Endothelial cell of umbilical vein (primary cell): ENCODE measurements around the gene DGCR2.

ENCODE experiments used
- FOS ChIP-seq: IDR thresholded peaks from 2 replicates; pipeline ENCODE4 v1.6.1; 2011; ENCODE audit warnings: mild to moderate bottlenecking, low read length, moderate library complexity, borderline replicate concordance; ENCODE audit not compliant: insufficient read depth
- POLR2A ChIP-seq: IDR thresholded peaks from 2 replicates; pipeline ENCODE4 v1.6.1; 2012; ENCODE audit warnings: low read depth, mild to moderate bottlenecking, control low read depth, low read length
- TF ChIP-seq, protein P1 (sequence below): IDR thresholded peaks from 2 replicates; pipeline ENCODE4 v1.6.1; 2011; ENCODE audit not compliant: insufficient read depth, insufficient read length
- TF ChIP-seq, protein P2 (sequence below), 2 donors: IDR thresholded peaks; 1 replicate in 1 of 2; 2 replicates in 1 of 2; pipeline ENCODE4 v1.5.1; 2011; ENCODE audit warnings: low read length in 2 of 2, mild to moderate bottlenecking in 2 of 2, moderate library complexity in 2 of 2, control low read depth in 1 of 2, inconsistent platforms in 1 of 2, low read depth in 1 of 2; ENCODE audit not compliant: insufficient read depth in 1 of 2; ENCODE audit errors: extremely low read depth in 1 of 2

DNA sequence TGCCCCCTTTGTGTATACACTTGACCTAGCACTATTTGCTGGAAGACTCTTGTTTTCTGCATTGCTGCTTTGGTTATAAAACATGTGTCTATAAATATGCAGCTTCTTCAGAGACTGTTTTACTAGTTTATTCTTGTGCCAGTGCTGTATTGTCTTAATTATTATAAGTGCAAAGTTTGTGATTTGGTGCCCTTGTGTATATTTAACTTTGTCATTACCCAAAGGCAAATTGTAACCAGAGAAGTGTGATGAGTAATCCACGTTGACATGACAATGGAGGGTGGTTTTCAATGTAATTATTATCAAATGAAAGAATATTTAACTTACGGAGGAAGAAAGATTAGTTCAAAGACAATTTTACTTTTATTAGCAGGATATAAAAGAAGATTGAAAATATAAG is 111.1 kb downstream of the DGCR2 start:
- TF ChIP-seq, protein P1, sequence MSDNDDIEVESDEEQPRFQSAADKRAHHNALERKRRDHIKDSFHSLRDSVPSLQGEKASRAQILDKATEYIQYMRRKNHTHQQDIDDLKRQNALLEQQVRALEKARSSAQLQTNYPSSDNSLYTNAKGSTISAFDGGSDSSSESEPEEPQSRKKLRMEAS = no peak
- TF ChIP-seq, protein P2, sequence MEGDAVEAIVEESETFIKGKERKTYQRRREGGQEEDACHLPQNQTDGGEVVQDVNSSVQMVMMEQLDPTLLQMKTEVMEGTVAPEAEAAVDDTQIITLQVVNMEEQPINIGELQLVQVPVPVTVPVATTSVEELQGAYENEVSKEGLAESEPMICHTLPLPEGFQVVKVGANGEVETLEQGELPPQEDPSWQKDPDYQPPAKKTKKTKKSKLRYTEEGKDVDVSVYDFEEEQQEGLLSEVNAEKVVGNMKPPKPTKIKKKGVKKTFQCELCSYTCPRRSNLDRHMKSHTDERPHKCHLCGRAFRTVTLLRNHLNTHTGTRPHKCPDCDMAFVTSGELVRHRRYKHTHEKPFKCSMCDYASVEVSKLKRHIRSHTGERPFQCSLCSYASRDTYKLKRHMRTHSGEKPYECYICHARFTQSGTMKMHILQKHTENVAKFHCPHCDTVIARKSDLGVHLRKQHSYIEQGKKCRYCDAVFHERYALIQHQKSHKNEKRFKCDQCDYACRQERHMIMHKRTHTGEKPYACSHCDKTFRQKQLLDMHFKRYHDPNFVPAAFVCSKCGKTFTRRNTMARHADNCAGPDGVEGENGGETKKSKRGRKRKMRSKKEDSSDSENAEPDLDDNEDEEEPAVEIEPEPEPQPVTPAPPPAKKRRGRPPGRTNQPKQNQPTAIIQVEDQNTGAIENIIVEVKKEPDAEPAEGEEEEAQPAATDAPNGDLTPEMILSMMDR (IDR thresholded peaks at IDR 0.05; ENCODE audit: extremely low read depth in 1 of 2, insufficient read depth in 1 of 2, low read depth in 1 of 2, low read length in 2 of 2) = no peak
- TF ChIP-seq POLR2A (no peak), FOS (no peak)
